GM12892 (cell line): ENCODE results near the gene NLRP2B.

ENCODE experiments used
- POLR2A ChIP-seq: IDR thresholded peaks from 2 replicates; pipeline ENCODE4 v1.6.1; 2011; ENCODE audit warnings: low read depth, low read length, control low read depth
- POLR2AphosphoS5 ChIP-seq: IDR thresholded peaks from 2 replicates; pipeline ENCODE4 v1.6.1; 2011; ENCODE audit warnings: low read depth, low read length, control low read depth
- TAF1 ChIP-seq: IDR thresholded peaks from 2 replicates; pipeline ENCODE4 v1.6.1; 2011; ENCODE audit warnings: low read depth, mild to moderate bottlenecking, control low read depth, low read length, borderline replicate concordance

- no peak for TF ChIP-seq POLR2AphosphoS5
- TF ChIP-seq POLR2A, result no peak
- no peak for TF ChIP-seq TAF1
Observed at GRCh38 chrX:57640674-57641016, 39.4 kb downstream of the NLRP2B start.
